Measurements from ENCODE around the gene SMIM28. TPM values are rescaled to one million over a fixed set of nuclear protein-coding genes. Genes with fewer than 3 reads are reported as not detected.
A peak's percentile ranks its signal among the peaks of the same experiment; 100 is the strongest.

SMIM28 gene
- polyA plus RNA-seq, 4 donors: 0.44 to 2.3 TPM; not detected in 2

DNA sequence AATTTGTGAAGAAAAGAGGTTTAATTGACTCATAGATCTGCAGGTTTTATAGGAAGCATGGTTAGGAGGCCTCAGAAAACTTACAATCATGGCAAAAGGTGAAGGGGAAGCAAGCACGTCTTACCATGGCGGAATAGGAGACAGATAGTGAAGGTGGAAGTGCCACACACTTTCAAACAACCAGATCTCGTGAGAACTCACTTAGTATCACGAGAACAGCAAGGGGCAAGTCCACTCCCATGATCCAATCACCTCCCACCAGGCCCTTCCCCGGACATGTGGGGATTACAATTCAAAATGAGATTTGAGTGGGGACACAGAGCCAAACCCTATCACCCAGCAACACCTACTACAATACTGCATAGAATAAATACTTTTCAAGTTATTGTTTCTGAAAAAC is 19.0 kb downstream of the SMIM28 start:
- FAIRE-seq: no peak
- Histone ChIP-seq H3K27ac (ENCODE audit: low read depth in 1 of 3, low read length in 2 of 3) (no peak overlapping the region), H3K4me3 (ENCODE audit: low read depth in 1 of 3, low read length in 3 of 3) (no peak overlapping the region), H3K36me3 (ENCODE audit: control insufficient read depth in 3 of 3, insufficient read depth in 2 of 3, low read depth in 1 of 3, low read length in 3 of 3) (no peaks in the 10 kb centered on the region), H3K4me1 (ENCODE audit: control insufficient read depth in 3 of 3, insufficient read depth in 2 of 3, low read depth in 1 of 3, low read length in 2 of 3) (no peaks in the 10 kb centered on the region), H3K9me3 (ENCODE audit: control insufficient read depth in 2 of 2, insufficient read depth in 1 of 2, low read depth in 1 of 2, low read length in 1 of 2) (no peaks in the 10 kb centered on the region), H3K27me3 (ENCODE audit: control insufficient read depth in 3 of 3, insufficient read depth in 3 of 3, low read length in 3 of 3) (no peaks in the 10 kb centered on the region)
- DNase-seq: no peak
- 90 to 99% (median 93%) methylated on average over 5 of the region's 5 CpGs for WGBS, 3 donors

DNA sequence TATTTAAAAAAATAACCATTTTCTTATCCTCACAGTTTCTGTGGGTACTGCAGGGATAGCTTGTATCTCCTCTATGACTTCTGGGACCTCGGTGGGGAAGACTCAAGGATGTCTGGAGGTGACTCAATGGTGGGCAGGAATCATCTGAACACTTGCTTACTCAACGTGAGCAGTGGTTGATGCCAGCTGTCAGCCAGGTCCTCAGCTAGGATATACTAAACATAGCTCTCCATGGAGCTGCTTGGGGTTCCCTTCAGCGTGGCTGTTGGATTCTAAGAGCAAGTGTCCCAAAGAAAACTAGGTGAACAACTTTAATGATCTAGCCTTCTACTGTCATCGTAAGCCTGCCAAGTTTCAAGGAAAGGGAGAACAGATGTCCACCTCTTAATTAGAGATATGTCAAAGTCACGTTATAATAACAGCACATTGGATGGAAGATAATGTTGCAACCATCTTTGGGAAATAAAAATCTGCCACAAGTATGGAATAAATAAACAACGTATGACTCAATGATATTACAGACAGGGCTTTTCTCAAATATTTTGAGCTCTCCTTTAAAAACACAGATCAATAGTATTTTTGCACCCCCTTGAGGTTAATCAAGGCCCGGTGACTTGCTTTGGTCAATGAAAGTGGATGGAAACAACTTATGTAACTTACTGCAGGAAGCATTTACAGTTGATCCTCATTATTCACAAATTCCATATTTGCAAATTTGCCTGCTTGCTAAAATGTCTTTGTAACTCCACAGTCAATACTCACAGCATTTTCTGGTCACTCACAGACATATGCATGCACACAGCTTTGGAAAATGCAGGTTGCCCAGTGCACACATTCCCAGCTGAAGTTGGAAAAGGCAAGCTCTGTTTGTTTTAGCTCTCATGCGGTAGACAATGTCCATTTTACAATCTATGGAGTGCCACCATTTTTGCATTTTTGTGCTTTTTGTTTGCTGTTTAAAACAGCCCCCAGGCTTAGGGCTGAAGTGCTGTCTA is 19.7 kb downstream of the SMIM28 start:
- WGBS, 3 donors: 83 to 85% (median 83%) methylated on average over 8 of the region's 8 CpGs
- DNase-seq: no peak
- Histone ChIP-seq H3K4me1 (ENCODE audit: control insufficient read depth in 3 of 3, insufficient read depth in 2 of 3, low read depth in 1 of 3, low read length in 2 of 3) (no peaks in the 10 kb centered on the region), H3K27ac (ENCODE audit: low read depth in 1 of 3, low read length in 2 of 3) (no peak overlapping the region), H3K36me3 (ENCODE audit: control insufficient read depth in 3 of 3, insufficient read depth in 2 of 3, low read depth in 1 of 3, low read length in 3 of 3) (no peaks in the 10 kb centered on the region), H3K27me3 (ENCODE audit: control insufficient read depth in 3 of 3, insufficient read depth in 3 of 3, low read length in 3 of 3) (no peaks in the 10 kb centered on the region), H3K9me3 (ENCODE audit: control insufficient read depth in 2 of 2, insufficient read depth in 1 of 2, low read depth in 1 of 2, low read length in 1 of 2) (no peaks in the 10 kb centered on the region), H3K4me3 (ENCODE audit: low read depth in 1 of 3, low read length in 3 of 3) (no peak overlapping the region)
- FAIRE-seq: no peak

DNA sequence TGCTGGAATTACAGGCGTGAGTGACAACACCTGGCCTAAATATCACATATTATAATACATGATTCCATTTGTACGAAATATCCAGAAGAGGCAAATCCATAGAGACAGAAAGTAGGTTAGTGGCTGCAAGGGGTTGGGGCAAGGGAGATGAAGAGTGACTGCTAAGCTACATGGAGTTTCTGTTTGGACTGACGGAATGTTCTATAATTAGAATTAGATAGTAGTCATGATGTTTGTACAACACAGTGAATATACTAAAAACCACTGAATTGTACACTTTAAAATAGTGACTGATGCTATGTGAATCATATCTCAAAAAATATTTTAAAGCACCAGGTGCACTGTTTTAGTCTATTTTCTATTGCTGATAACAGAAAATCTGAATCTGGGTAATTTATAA is 22.6 kb downstream of the SMIM28 start:
- WGBS, 3 donors: 88 to 90% (median 88%) methylated on average over 3 of the region's 3 CpGs

DNA sequence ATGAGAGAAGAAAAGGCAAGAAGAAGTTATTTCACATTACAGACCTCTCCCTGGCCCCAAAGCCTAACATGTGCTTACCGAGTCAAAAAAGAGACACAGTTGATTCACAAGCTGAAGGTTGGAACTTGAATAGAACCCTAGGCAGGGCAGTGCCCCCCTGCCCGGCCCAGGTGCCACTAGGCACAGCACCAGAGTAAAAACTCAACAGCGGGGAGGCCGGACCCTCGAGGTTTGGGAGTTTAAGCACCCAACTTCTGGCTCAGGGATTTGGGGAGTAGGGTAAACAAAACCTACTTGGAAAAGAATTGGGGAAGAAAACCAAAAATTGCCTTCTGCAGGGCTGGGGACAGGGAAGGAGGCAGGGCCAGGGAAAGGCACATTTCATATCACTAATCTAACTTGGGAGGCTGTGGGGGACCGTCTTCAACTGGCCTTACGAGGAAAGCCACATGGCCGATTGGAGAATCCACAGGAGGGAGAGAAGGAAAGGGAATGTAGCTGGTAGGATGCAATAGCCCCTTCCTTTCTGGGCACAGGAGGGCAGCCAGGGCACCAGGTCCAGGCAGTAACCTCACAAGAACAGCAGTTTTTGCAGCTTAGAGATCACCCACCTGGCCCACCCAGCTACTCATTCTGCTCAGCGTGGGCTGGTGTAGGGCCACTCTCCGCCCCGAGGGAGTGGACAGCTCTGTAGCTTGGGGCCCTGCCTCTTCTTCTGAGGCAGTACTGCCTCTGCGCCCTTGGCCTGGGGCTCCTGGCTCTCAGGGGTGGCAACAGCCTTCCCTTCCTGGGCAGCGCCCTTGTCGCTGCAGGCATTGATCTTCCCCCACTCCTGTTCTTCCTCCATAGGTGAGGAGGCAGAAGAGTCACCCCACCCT is 24.5 kb downstream of the SMIM28 start:
- Histone ChIP-seq H3K4me3 (ENCODE audit: low read depth in 1 of 3, low read length in 3 of 3) (no peak overlapping the region), H3K27me3 (ENCODE audit: control insufficient read depth in 3 of 3, insufficient read depth in 3 of 3, low read length in 3 of 3) (no peaks in the 10 kb centered on the region), H3K27ac (ENCODE audit: low read depth in 1 of 3, low read length in 2 of 3) (no peak overlapping the region), H3K36me3 (ENCODE audit: control insufficient read depth in 3 of 3, insufficient read depth in 2 of 3, low read depth in 1 of 3, low read length in 3 of 3) (peaks cover 0 to 6% (median 5%) of the 10 kb centered on the region in 3 donors), H3K9me3 (ENCODE audit: control insufficient read depth in 2 of 2, insufficient read depth in 1 of 2, low read depth in 1 of 2, low read length in 1 of 2) (no peaks in the 10 kb centered on the region), H3K4me1 (ENCODE audit: control insufficient read depth in 3 of 3, insufficient read depth in 2 of 3, low read depth in 1 of 3, low read length in 2 of 3) (peaks cover 0 to 15% (median 2%) of the 10 kb centered on the region in 3 donors)
- no peak for FAIRE-seq
- DNase-seq: no peak
- 92 to 97% (median 95%) methylated on average over 14 of the region's 14 CpGs for WGBS, 3 donors

More for the DNA sequence above, 22.6 kb downstream of the SMIM28 start:
- DNase-seq: no peak
- H3K4me3 ChIP-seq (ENCODE audit: low read depth in 1 of 3, low read length in 3 of 3): no peak overlapping the region
- FAIRE-seq: no peak
- H3K9me3 ChIP-seq (ENCODE audit: control insufficient read depth in 2 of 2, insufficient read depth in 1 of 2, low read depth in 1 of 2, low read length in 1 of 2): no peaks in the 10 kb centered on the region
- H3K36me3 ChIP-seq (ENCODE audit: control insufficient read depth in 3 of 3, insufficient read depth in 2 of 3, low read depth in 1 of 3, low read length in 3 of 3): no peaks in the 10 kb centered on the region
- H3K4me1 ChIP-seq (ENCODE audit: control insufficient read depth in 3 of 3, insufficient read depth in 2 of 3, low read depth in 1 of 3, low read length in 2 of 3): peaks cover 0 to 5% (median under 1%) of the 10 kb centered on the region in 3 donors
- no peaks in the 10 kb centered on the region for H3K27me3 ChIP-seq (ENCODE audit: control insufficient read depth in 3 of 3, insufficient read depth in 3 of 3, low read length in 3 of 3)
- H3K27ac ChIP-seq (ENCODE audit: low read depth in 1 of 3, low read length in 2 of 3): no peak overlapping the region

DNA sequence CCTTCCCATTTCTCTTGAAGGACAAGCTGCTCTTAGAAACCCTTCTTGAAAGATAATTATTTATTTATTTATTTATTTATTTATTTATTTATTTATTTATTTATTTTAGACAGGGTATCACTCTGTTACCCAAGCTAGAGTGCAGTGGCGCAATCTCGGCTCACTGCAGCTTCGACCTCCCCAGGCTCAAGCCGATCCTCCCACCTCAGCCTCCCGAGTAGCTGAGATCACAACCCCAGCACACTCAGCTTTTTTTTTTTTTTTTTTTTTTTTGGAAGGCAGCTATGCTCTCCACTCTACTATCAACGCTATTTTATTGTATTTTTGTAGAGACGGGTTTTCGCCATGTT is 25.1 kb downstream of the SMIM28 start:
- Histone ChIP-seq H3K36me3 (ENCODE audit: control insufficient read depth in 3 of 3, insufficient read depth in 2 of 3, low read depth in 1 of 3, low read length in 3 of 3) (peaks cover 2 to 12% (median 7%) of the 10 kb centered on the region in 3 donors), H3K9me3 (ENCODE audit: control insufficient read depth in 2 of 2, insufficient read depth in 1 of 2, low read depth in 1 of 2, low read length in 1 of 2) (no peaks in the 10 kb centered on the region), H3K27ac (ENCODE audit: low read depth in 1 of 3, low read length in 2 of 3) (peak overlapping the region in 1 of 3 donors; percentile 98), H3K27me3 (ENCODE audit: control insufficient read depth in 3 of 3, insufficient read depth in 3 of 3, low read length in 3 of 3) (no peaks in the 10 kb centered on the region), H3K4me1 (ENCODE audit: control insufficient read depth in 3 of 3, insufficient read depth in 2 of 3, low read depth in 1 of 3, low read length in 2 of 3) (peaks cover 0 to 15% (median 2%) of the 10 kb centered on the region in 3 donors), H3K4me3 (ENCODE audit: low read depth in 1 of 3, low read length in 3 of 3) (peak overlapping the region in 1 of 3 donors; percentile 92)
- WGBS, 3 donors: 85 to 92% (median 85%) methylated on average over 8 of the region's 8 CpGs
- DNase-seq (no peak), FAIRE-seq (no peak)

DNA sequence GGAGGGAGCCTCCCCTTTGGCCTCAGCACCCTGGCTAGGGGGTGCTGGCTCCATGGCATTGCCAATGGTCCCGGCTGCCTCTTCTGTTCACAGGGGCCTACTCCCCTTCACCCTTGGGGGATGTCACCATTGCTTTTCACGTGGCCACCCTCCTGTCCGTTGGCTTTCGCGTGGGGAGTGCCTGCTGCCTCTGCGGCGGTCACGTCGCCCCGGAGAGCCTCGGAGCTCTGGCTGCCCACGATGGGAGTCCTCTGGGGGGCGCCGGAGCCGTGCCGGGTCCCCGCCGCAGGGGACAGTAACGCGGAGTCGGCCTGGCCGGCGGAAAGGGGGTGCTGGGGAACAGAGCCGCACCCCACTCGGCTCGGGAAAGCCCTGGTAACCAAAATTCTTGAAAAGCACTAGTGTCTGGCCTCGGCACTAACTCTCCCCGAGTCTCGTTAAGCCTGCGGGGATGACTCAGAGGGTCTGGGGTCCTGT is 25.7 kb downstream of the SMIM28 start:
- DNase-seq: peak in 1 of 2 donors; percentile 13
- Histone ChIP-seq H3K4me3 (ENCODE audit: low read depth in 1 of 3, low read length in 3 of 3) (peak overlapping the region; percentile 85 to 92 (median 90)), H3K4me1 (ENCODE audit: control insufficient read depth in 3 of 3, insufficient read depth in 2 of 3, low read depth in 1 of 3, low read length in 2 of 3) (peaks cover 0 to 15% (median 2%) of the 10 kb centered on the region in 3 donors), H3K27ac (ENCODE audit: low read depth in 1 of 3, low read length in 2 of 3) (peak overlapping the region; percentile 73 to 98 (median 91)), H3K9me3 (ENCODE audit: control insufficient read depth in 2 of 2, insufficient read depth in 1 of 2, low read depth in 1 of 2, low read length in 1 of 2) (no peaks in the 10 kb centered on the region), H3K27me3 (ENCODE audit: control insufficient read depth in 3 of 3, insufficient read depth in 3 of 3, low read length in 3 of 3) (no peaks in the 10 kb centered on the region), H3K36me3 (ENCODE audit: control insufficient read depth in 3 of 3, insufficient read depth in 2 of 3, low read depth in 1 of 3, low read length in 3 of 3) (peaks cover 4 to 14% (median 9%) of the 10 kb centered on the region in 3 donors)
- no peak for FAIRE-seq
- WGBS, 3 donors: 0 to 2% (median 0%) methylated on average over 28 to 30 of the region's 30 CpGs

DNA sequence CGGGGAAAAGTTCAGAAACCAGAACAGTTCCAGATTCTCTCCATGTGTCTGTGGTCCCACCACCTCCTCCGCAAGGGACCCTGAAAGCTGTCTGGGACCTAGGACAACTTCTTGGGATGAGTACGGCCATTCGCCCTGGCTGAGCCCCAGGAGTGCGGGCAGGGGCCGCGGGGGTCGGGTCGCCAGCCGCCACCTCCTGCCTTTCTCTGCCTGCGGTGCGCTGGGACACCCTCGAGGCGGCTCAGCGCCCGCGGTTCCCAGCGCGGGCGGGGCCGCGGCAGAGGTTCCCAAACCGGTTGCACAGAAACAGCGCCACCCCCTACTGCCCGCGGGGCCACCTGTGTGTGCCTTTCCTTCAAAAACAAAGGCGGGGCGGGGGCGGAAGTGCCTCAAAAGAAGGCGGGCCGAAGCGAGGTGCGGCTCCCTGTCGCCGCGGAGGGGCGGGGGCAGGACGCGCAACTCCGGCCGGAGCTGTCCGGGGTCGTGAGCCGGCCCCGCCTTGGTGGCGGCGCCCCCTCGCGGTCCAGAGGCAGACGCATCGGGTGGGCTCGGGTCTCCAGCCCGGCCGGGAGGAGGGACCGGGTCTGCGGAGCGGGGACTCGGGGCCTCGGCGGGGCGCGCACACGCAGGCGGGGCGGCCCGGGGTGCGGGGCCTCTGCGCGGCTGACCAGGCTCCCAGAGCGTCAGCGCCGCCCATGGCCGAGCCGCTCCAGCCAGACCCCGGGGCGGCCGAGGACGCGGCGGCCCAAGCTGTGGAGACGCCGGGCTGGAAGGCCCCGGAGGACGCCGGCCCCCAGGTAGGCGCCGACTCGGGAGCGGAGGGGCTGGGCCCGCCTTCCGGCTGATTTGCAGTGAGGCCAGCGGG is 26.3 kb downstream of the SMIM28 start, which contains the start of gene HEBP2:
Gene HEBP2, plus strand, starts transcription at position 423 of the 865 bp plus-strand sequence. Its CDS starts 273 bp downstream, at position 696.
- H3K36me3 ChIP-seq (ENCODE audit: control insufficient read depth in 3 of 3, insufficient read depth in 2 of 3, low read depth in 1 of 3, low read length in 3 of 3): peaks cover 4 to 21% (median 12%) of the 10 kb centered on the region in 3 donors
- no peaks in the 10 kb centered on the region for H3K27me3 ChIP-seq (ENCODE audit: control insufficient read depth in 3 of 3, insufficient read depth in 3 of 3, low read length in 3 of 3)
- peak within 1 kb of the TSS; percentile 85 to 92 (median 90) for H3K4me3 ChIP-seq (ENCODE audit: low read depth in 1 of 3, low read length in 3 of 3)
- no peaks in the 10 kb centered on the region for H3K9me3 ChIP-seq (ENCODE audit: control insufficient read depth in 2 of 2, insufficient read depth in 1 of 2, low read depth in 1 of 2, low read length in 1 of 2)
- WGBS, 3 donors: 0 to 1% (median 1%) methylated on average over 66 to 92 of the region's 92 CpGs
- DNase-seq: peak; percentile 96
- H3K27ac ChIP-seq (ENCODE audit: low read depth in 1 of 3, low read length in 2 of 3): peak within 1 kb of the TSS; percentile 73 to 98 (median 91)
- no peak for FAIRE-seq
- peaks cover 0 to 15% (median 2%) of the 10 kb centered on the region in 3 donors for H3K4me1 ChIP-seq (ENCODE audit: control insufficient read depth in 3 of 3, insufficient read depth in 2 of 3, low read depth in 1 of 3, low read length in 2 of 3)

All from small intestine (tissue), 7 donors.